ENCODE data around the gene CBLC.
A peak's percentile ranks its signal among the peaks of the same experiment; 100 is the strongest.

CBLC gene

GRCh38 chr19:44806291-44806690 lies 28.6 kb downstream of the CBLC start:
- TF ChIP-seq TAF1 (IDR thresholded peaks at IDR 0.05; ENCODE audit: borderline replicate concordance, insufficient read depth, low read length) (no peak), SIN3A (IDR thresholded peaks at IDR 0.05; ENCODE audit: borderline replicate concordance, insufficient read depth, low read length) (no peak), FOXP2 (optimal IDR thresholded peaks at IDR 0.05; ENCODE audit: borderline replicate concordance, extremely low read depth, extremely low read length, insufficient read depth) (no peak), REST (IDR thresholded peaks at IDR 0.05; ENCODE audit: insufficient read depth in 1 of 2, low read depth in 2 of 2, low read length in 2 of 2) (no peak), POLR2AphosphoS5 (IDR thresholded peaks at IDR 0.05; ENCODE audit: low read depth, low read length) (no peak)

GRCh38 chr19:44807162-44807561 lies 29.5 kb downstream of the CBLC start:
- TF ChIP-seq SIN3A (IDR thresholded peaks at IDR 0.05; ENCODE audit: borderline replicate concordance, insufficient read depth, low read length) (no peak), POLR2AphosphoS5 (IDR thresholded peaks at IDR 0.05; ENCODE audit: low read depth, low read length) (no peak), TAF1 (IDR thresholded peaks at IDR 0.05; ENCODE audit: borderline replicate concordance, insufficient read depth, low read length) (no peak), FOXP2 (optimal IDR thresholded peaks at IDR 0.05; ENCODE audit: borderline replicate concordance, extremely low read depth, extremely low read length, insufficient read depth) (no peak), REST (IDR thresholded peaks at IDR 0.05; ENCODE audit: insufficient read depth in 1 of 2, low read depth in 2 of 2, low read length in 2 of 2) (no peak)

- no peak for TF ChIP-seq POLR2AphosphoS5 (IDR thresholded peaks at IDR 0.05; ENCODE audit: low read depth, low read length)
- no peak for TF ChIP-seq SIN3A (IDR thresholded peaks at IDR 0.05; ENCODE audit: borderline replicate concordance, insufficient read depth, low read length)
Observed at GRCh38 chr19:44807652-44808462, 30.2 kb downstream of the CBLC start.

GRCh38 chr19:44808463-44809371 lies 31.0 kb downstream of the CBLC start, which contains the start of gene BCAM:
BCAM (plus strand) TSS chr19:44809103; CDS start chr19:44809125, 22 bp downstream.
- TF ChIP-seq FOXP2 (optimal IDR thresholded peaks at IDR 0.05; ENCODE audit: borderline replicate concordance, extremely low read depth, extremely low read length, insufficient read depth) (no peak), POLR2AphosphoS5 (IDR thresholded peaks at IDR 0.05; ENCODE audit: low read depth, low read length) (peak; percentile 74), TAF1 (IDR thresholded peaks at IDR 0.05; ENCODE audit: borderline replicate concordance, insufficient read depth, low read length) (0 out of 2 replicates have a peak, but pooled peaks have one; percentile 33), REST (IDR thresholded peaks at IDR 0.05; ENCODE audit: insufficient read depth in 1 of 2, low read depth in 2 of 2, low read length in 2 of 2) (no peak), SIN3A (IDR thresholded peaks at IDR 0.05; ENCODE audit: borderline replicate concordance, insufficient read depth, low read length) (no peak)

GRCh38 chr19:44809577-44810233 lies 32.0 kb downstream of the CBLC start:
- TF ChIP-seq FOXP2 (optimal IDR thresholded peaks at IDR 0.05; ENCODE audit: borderline replicate concordance, extremely low read depth, extremely low read length, insufficient read depth) = no peak
- no peak for TF ChIP-seq TAF1 (IDR thresholded peaks at IDR 0.05; ENCODE audit: borderline replicate concordance, insufficient read depth, low read length)
- TF ChIP-seq REST (IDR thresholded peaks at IDR 0.05; ENCODE audit: insufficient read depth in 1 of 2, low read depth in 2 of 2, low read length in 2 of 2) = no peak
- no peak for TF ChIP-seq POLR2AphosphoS5 (IDR thresholded peaks at IDR 0.05; ENCODE audit: low read depth, low read length)
- no peak for TF ChIP-seq SIN3A (IDR thresholded peaks at IDR 0.05; ENCODE audit: borderline replicate concordance, insufficient read depth, low read length)
